ENCODE data around the gene TMEM200B.

DNA sequence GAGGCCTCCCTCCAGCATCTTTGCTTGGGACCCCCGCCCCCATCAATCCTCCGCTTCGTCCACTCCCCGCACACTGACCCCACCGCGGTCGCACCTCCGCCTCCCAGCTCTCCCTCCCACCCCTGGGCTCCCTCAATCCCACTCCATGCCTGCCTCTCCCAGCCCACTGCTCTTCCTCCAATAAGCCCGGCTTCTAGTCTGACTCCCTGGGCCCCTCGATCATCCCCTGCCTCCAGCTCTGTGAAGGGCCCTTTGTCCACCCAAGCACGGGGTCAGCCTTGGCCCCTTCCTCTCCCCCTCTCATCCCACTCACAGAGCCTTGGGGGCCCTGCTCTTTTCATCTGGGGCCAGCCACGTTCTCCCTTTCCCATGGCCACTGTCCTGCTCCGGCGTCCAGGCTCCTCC lies 1.5 kb upstream of the TMEM200B start:
- TF ChIP-seq, protein P1, sequence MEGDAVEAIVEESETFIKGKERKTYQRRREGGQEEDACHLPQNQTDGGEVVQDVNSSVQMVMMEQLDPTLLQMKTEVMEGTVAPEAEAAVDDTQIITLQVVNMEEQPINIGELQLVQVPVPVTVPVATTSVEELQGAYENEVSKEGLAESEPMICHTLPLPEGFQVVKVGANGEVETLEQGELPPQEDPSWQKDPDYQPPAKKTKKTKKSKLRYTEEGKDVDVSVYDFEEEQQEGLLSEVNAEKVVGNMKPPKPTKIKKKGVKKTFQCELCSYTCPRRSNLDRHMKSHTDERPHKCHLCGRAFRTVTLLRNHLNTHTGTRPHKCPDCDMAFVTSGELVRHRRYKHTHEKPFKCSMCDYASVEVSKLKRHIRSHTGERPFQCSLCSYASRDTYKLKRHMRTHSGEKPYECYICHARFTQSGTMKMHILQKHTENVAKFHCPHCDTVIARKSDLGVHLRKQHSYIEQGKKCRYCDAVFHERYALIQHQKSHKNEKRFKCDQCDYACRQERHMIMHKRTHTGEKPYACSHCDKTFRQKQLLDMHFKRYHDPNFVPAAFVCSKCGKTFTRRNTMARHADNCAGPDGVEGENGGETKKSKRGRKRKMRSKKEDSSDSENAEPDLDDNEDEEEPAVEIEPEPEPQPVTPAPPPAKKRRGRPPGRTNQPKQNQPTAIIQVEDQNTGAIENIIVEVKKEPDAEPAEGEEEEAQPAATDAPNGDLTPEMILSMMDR (IDR thresholded peaks at IDR 0.05) = no peak
- TF ChIP-seq POLR2A (IDR thresholded peaks at IDR 0.05) = no peak

Measured in testis (tissue), 2 donors.